Activated CD4-positive, alpha-beta T cell treated with anti-CD3 and anti-CD28 coated beads, Interleukin-2, amount 50 U/mL, for 48 hours (primary cell): ENCODE measurements around the gene THSD8.

Experiments
- DNase-seq, 2 experiments: peaks; one replicate each; pipeline ENCODE4 v3.0.0-alpha.2; 2020

THSD8 gene

DNA sequence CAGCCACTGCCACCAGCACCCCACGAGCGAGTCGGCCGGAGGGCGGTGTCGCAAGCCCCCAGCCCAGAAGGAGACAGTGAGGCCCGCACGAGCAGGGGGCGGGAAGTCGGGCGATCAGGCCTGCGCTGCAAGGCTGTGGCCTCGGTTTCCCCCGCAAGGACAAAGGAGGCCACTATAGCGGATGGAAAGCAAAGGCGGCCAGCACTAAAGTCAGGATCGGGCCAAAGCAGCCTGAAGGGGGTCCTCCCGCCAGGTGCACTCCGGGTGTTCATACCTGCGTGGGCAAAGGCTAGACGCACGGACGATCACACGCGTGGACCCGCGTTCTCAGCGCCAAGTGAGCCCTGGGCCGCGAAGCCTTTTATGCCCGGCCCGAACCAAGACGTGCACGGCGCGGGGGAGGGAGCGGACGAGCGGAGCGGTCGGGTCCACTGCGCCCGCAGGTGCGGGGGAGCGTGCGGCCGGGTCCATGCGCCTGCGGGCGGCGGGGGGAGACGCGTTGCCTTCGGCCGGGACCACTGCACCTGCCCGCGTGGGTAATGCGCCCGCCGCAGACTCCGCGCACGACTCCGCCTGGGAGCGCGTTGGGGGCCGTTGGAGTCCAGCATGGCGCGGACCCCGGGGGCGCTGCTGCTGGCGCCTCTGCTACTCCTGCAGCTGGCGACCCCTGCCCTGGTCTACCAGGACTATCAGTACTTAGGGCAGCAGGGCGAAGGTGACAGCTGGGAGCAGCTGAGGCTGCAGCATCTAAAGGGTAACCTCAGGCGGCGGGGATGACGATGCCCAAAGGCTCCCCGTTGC is at the start of gene THSD8, which contains the start of gene PRDX2:
Gene THSD8 (plus strand): TSS at position 604 of the 801 bp plus-strand sequence. CDS start 3 bp downstream, at position 607.
Gene PRDX2 (minus strand): TSS at position 335 of the 801 bp plus-strand sequence. CDS start 539 bp downstream, outside the sequence.
- DNase-seq = peak; percentile 82 to 84

DNA sequence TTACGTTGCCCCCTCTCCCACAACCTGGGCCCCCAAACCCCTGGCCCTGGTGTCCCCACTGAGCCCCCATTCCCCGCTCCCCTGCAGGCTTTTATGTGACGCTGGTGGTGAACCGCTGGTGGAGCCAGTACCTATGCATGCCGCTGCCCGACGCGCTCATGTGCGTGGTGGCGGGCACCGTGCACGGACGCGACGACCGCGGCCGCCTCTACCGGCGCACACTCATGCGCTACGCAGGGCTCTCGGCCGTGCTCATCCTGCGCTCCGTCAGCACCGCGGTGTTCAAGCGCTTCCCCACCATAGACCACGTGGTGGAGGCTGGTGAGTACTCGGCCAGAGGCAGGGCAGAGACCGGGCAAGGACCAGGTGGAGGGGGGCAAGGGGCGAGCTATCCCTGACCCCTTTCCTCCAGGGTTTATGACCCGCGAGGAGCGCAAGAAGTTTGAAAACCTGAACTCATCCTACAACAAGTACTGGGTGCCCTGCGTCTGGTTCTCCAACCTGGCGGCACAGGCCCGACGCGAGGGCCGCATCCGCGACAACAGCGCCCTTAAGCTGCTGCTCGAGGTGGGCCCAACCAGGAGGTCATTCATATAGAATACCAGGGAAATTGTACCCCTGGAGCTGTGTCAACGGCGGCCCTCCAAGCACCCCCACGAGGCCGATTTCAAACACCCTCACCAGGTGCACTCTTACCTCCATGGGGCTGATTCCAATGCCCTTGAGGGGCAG is 47.2 kb upstream of the THSD8 start:
- DNase-seq = no peak

GRCh38 chr19:12756150-12756883 is 45.6 kb upstream of the THSD8 start:
- DNase-seq = no peak

DNA sequence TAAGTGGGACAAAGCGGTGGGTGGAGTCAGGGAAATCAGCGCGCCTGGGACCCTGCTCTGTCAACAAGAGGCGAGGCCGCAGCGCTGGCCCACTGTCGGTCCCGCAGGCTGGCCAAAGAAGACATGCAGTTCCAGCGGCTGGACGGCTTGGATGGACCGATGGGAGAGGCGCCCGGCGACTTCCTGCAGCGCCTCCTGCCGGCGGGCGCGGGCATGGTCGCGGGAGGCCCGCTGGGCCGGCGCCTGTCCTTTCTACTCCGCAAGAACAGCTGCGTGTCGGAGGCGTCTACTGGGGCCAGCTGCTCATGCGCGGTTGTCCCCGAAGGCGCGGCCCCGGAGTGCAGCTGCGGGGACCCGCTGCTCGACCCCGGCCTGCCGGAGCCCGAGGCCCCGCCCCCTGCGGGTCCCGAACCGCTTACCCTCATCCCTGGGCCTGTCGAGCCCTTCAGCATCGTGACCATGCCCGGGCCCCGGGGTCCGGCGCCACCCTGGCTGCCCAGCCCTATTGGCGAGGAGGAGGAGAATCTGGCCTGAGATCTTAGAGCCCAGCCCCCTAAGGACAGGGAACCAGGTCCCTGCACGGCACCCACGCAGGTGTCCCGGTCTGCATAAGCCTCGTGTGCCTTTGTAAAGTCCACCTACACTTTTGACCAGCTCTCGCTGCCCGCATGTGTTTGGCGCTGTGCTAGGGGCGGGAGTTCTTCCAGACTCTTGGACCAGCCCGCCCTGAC is 44.2 kb upstream of the THSD8 start:
- peak; percentile 71 to 78 for DNase-seq

DNA sequence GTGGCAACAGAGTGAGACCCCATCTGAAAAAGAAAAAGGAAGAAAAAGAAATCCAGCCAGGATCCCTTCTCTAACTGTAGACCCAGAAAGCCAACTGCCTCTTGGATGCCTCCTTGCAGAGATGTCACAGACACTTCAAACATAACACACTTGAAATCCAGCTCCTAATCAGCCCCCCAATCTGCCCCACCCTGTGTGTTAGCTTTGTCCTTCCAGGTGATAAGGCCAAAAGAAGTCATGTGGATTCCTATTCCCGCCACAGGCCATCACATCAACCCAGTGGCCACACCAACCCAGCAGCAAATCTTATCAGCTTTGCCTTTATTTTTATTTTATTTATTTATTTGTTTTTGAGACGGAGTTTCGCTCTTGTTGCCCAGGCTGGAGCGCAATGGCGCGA is 42.2 kb upstream of the THSD8 start:
- DNase-seq = no peak

GRCh38 chr19:12763100-12763499 is 38.8 kb upstream of the THSD8 start:
- DNase-seq = no peak

DNA sequence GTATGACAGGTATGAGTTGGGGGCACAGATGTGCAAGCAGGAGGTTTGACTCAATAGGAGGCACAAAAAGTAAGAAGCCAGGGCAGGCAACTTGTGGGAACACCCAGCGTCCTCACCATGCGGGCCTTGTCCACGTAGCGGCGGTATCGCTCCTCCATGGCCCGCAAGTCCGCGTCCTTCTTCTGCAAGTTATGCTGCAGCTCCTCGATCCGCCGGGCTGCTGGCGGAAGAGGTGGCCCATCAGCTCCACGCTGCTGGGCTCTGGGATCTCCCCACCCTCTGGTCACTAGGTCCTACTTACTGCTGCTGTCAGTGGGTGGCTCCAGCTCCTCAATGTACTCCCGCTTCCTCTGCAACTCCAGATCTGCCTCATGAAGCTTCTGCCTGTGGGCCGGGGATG is 37.2 kb upstream of the THSD8 start:
- DNase-seq = no peak

DNA sequence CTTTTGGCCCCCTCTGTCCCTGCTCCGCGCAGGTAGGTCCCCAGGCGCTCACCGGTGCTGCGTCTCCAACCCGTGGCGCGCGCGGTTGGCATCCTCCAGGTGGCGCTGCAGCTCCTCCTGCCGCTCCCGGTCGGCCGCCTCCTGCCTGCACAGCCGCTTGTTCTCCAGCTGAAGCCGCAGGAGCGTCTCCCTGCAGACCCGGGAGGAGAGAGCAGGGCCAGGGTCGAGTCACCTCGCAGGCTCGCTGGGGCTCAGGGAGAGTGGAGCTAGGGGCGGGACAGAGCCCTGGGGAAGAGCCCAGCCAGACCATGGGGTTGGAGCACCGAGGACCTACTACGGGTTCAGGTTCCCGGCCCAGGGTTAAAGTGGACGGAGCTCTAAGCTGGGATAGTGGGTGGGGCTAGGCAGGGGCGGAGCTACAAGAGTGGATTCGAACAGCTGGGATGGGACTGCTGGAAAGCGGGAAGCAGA is 35.8 kb upstream of the THSD8 start:
- DNase-seq = no peak

DNA sequence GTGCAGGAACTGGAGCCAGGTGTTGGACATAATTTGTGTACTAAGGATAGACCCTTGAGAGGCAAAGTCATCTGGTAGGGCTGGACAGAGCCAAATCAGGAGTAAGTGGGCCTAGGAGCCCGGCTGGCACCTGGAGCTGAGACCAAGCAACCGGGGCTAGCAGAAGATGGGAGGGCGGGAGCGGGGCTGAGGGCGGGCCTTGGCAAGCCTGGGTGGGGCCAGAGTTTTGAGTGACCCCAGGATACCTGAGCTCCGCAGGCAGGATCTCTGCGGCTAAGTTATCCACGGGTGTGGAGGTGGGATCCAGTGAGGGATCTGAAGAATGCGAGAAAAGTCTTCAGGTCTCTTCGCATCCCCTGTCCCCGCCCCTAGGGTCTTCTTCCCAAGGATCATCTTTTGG is 34.7 kb upstream of the THSD8 start:
- no peak for DNase-seq

DNA sequence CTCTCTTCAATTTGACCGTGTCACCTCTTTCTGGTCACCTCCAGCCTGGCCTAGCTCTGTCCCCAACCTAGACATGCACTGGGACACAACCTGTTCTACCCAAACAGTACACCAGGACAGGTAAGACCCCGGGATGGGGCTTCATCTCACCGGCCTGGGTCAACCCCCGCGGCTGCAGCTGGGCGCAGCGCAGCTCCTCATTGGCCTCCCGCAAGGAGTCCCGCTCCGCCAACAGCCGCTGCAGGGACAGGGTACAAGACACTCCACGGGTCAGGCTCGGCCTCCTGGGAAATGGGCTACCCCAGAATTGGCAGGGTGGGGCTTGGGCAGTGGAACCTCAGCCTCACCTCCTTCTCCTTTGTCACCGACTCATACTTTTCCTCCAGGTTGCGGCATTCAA is 34.2 kb upstream of the THSD8 start:
- DNase-seq = no peak

GRCh38 chr19:12769689-12770088 is 32.2 kb upstream of the THSD8 start:
- DNase-seq = peak; percentile 65 to 72

GRCh38 chr19:12770922-12771321 is 30.9 kb upstream of the THSD8 start:
- no peak for DNase-seq

DNA sequence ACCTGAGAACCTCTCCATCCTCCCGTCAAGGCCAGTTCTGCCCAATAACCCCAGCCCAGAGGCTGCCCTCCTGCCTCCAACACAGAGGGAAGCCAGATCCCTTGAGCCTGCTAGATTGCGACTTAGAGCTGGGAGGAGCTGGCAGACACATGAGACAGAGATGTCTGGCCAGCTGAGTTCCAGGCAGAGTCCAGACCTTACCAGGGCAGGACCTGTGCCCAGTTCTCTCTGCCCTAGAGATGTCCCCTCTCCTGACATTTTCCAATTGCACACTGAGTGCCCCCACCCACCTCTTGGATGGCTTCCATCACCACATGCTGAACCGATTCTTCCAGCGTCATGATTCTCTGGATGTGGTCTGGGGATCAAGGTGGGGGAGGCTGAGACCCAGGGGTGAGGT is 29.5 kb upstream of the THSD8 start:
- DNase-seq = no peak

- DNase-seq = no peak
These were observed 28.3 kb upstream of the THSD8 start for GRCh38 chr19:12773571-12773970.

GRCh38 chr19:12774588-12775555 is 27.0 kb upstream of the THSD8 start, which contains the start of gene HOOK2:
Gene HOOK2 (minus strand): TSS chr19:12775552. CDS start chr19:12775449, 103 bp downstream.
- DNase-seq = no peak

- peak; percentile 87 to 90 for DNase-seq
These were observed 24.5 kb upstream of the THSD8 start for GRCh38 chr19:12777217-12778016.

DNA sequence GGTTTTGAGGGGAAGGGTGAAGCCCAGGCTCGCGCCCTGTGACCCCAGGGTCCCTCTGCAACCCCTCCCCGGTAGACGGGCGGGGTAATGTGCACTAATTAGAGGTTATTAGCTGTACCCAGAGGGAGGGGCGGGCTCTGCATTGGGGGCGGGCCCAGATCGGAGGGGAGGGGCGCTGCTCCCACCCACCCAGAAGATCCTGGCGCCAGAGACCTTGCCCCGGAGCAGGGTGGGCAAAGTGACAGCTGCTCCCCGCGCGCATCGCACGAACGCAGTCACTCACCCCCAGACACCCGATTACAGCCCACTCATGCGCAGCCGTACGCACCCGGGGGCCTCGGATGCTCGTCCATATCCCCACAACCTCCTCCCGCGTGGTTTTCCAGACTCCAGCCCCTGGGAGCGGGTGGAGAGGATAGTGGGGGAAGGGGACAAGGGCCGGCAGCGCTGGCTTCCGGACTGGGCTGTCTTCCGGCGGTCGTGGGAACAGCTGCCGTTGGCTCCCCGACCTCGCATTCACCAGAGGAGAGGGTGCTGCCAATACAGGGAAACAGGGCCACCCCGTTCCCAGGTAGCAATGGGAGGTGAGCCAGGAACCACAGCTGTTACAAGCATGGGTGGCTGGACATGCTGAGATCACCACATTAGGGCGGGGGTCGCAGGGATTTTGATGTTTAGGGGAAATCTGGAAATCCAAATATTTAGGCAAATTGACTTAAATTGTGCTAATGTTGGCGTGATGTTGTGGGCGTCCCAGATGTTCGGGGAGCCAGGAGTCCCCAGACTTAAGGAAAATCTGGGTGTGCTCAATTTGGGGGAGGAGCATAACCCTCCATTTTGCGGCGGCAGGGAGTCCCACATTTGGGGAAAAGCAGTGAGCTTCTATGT is 23.6 kb upstream of the THSD8 start:
- DNase-seq = peak; percentile 64 to 70

GRCh38 chr19:12778905-12779161 is 23.0 kb upstream of the THSD8 start:
- no peak for DNase-seq

- no peak for DNase-seq
These were observed 22.5 kb upstream of the THSD8 start for GRCh38 chr19:12779162-12779993.
